Prostate gland (tissue), 2 donors: ENCODE results near the gene CAPN3. TPM values are rescaled to one million over a fixed set of nuclear protein-coding genes. Genes with fewer than 3 reads are reported as not detected.
A peak's percentile ranks its signal among the peaks of the same experiment; 100 is the strongest.

ENCODE experiments used
- DNase-seq: peaks from one replicate; pipeline ENCODE4 v3.0.0-alpha.2; 2019; ENCODE audit warnings: low spot score
- H3K27ac ChIP-seq, 2 donors: fragments of 200-600 bp; sonication (generic); 2 replicates each; pipeline ENCODE4 v1.5.1; 2017 to 2019
- H3K27me3 ChIP-seq: fragments of 200-600 bp; sonication (generic); replicated peaks from 2 replicates; pipeline ENCODE4 v1.5.1; 2019; ENCODE audit not compliant: insufficient read depth
- H3K36me3 ChIP-seq, 2 donors: fragments of 200-600 bp; sonication (generic); 1 replicate in 1 of 2; 2 replicates in 1 of 2; pipeline versions ENCODE4 v1.5.1 to v1.8.1; 2017 to 2019
- H3K4me1 ChIP-seq: fragments of 200-600 bp; sonication (generic); replicated peaks from 2 replicates; pipeline ENCODE4 v1.5.1; 2019
- H3K4me3 ChIP-seq, 2 donors: fragments of 200-600 bp; sonication (generic); 2 replicates each; pipeline ENCODE4 v1.5.1; 2017 to 2019
- H3K9me3 ChIP-seq: fragments of 200-600 bp; sonication (generic); 2 replicates; pipeline ENCODE4 v1.5.1; 2017
- CTCF ChIP-seq, 4 experiments: fragments of 200-600 bp in 2 of 4; fragments of 450-650 bp in 2 of 4; sonication (generic) in 2 of 4; IDR thresholded peaks; 1 replicate in 3 of 4; 2 replicates in 1 of 4; pipeline ENCODE4 v1.5.1; 2016 to 2019; ENCODE audit warnings: antibody characterized with exemption in 4 of 4, mild to moderate bottlenecking in 2 of 4, moderate library complexity in 2 of 4
- POLR2A ChIP-seq: fragments of 450-650 bp; IDR thresholded peaks from one replicate; pipeline ENCODE4 v1.6.1; 2016; ENCODE audit warnings: antibody characterized with exemption, mild to moderate bottlenecking
- POLR2AphosphoS5 ChIP-seq: sonication (generic); formaldehyde crosslinking; IDR thresholded peaks from one replicate; pipeline ENCODE4 v1.6.1; 2017; ENCODE audit warnings: antibody characterized with exemption
- WGBS: methylation state at CpG from one replicate; pipeline ENCODE4 v1.1.5; 2018; 5-methylcytosine and 5-hydroxymethylcytosine counted together
- intact Hi-C: fragments of 100-400 bp; cut with DNase I; formaldehyde crosslinking; loops from one replicate; pipeline ENCODE4 v1.14.2; 2022
- total RNA-seq, 2 donors: library from RNA; depleted of rRNA; stranded (reverse); fragments of >200 nt; gene quantifications; one replicate each; pipeline ENCODE4 v1.1.0, GENCODE V29; 2016

Gene CAPN3
- total RNA-seq, 2 donors from 2014 or later = 5.3 to 15.1 TPM

DNA sequence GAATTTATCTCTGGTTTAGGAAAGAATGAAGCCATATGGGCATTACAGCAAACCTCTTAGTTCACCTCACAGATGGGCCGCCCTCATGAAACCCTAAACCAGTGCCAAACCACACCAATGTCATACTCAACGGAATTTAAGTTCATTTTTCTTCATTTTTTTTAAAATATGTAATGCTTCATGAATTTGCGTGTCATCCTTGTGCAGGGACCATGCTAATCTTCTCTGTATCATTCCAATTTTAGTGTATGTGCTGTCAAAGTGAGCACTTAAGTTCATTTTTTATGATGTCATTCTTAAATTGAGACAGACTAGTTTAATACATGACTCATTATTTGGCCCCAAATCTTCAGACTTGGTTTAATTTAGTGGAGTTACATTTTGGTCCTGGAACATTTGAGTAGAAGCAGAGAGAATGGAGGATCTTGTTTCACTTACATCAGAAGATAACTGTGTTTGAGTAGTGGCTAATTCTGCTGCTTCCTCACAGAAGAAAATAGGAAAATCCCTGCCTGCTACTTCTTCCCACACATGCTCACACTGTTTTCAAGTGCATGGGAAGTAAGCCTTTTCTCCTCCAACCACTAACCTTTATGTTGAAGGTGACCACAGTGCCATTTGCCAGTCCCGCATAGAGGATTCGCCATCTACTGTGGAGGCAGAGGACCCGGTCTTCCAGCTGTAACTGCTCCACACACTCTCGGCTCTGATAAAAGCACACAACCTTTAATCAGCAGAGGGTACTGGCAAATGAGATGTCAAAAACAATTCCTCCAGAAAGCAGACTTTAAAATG is 68.3 kb downstream of the CAPN3 start:
- Histone ChIP-seq H3K4me1 (no peaks in the 10 kb centered on the region), H3K9me3 (no peaks in the 10 kb centered on the region), H3K27ac (no peak overlapping the region), H3K27me3 (no peaks in the 10 kb centered on the region), H3K4me3 (no peak overlapping the region), H3K36me3 (peaks cover 6 to 15% of the 10 kb centered on the region in 2 donors)
- 83% methylated on average over 7 of the region's 7 CpGs for WGBS
- no peak for DNase-seq
- no peak for TF ChIP-seq POLR2A
- no peak for TF ChIP-seq POLR2AphosphoS5
- intact Hi-C loops = no loop called here

DNA sequence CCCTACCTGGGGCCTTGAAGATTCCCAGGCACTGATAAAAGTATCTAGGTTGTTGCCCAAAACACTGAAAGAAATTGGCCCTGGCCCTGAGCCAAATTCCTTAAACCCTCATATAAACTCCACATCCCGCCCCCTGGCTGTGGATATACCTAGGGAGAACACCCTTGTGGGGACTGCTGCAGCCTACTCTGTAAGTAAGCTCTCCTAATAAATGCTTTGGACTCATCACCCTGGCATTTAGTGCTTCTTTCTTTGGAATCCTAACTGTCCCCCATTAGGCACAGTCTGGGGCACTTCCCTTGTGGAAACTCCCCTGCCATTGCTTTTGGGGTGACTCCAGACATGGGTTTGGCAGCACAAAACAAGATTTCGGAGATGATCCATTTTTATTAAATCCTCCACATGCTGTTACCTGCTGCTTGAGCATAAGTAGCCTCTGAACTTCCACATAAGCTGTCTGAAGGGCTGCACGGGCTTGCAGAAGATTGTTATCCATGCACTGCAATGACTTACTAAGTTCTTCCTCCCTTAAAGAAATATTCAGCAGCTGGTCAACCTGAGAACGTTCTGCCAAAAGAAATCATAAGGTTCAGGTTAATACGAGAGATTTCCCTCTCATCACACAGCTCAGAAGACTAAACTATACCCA is 85.2 kb downstream of the CAPN3 start:
- Histone ChIP-seq H3K4me1 (no peaks in the 10 kb centered on the region), H3K9me3 (no peaks in the 10 kb centered on the region), H3K27me3 (no peaks in the 10 kb centered on the region), H3K36me3 (peaks cover 0 to 5% of the 10 kb centered on the region in 2 donors), H3K27ac (no peak overlapping the region), H3K4me3 (no peak overlapping the region)
- no peak for TF ChIP-seq CTCF (IDR thresholded peaks at IDR 0.05)
- peak; percentile 12 for TF ChIP-seq POLR2AphosphoS5
- no peak for TF ChIP-seq POLR2A
- WGBS = 38% methylated on average over 5 of the region's 5 CpGs
- intact Hi-C loops = no loop called here
- DNase-seq = peak; percentile 42

GRCh38 chr15:42445551-42445950 is 86.2 kb downstream of the CAPN3 start:
- Histone ChIP-seq H3K4me3 (no peak overlapping the region), H3K9me3 (no peaks in the 10 kb centered on the region), H3K4me1 (no peaks in the 10 kb centered on the region), H3K27me3 (no peaks in the 10 kb centered on the region), H3K36me3 (peaks cover 0 to 6% of the 10 kb centered on the region in 2 donors), H3K27ac (no peak overlapping the region)
- no peak for DNase-seq
- intact Hi-C loops = no loop called here
- TF ChIP-seq POLR2A (no peak), POLR2AphosphoS5 (no peak), CTCF (IDR thresholded peaks at IDR 0.05) (no peak)

GRCh38 chr15:42447599-42447998 is 88.3 kb downstream of the CAPN3 start:
- Histone ChIP-seq H3K9me3 (no peaks in the 10 kb centered on the region), H3K36me3 (peaks cover 0 to 15% of the 10 kb centered on the region in 2 donors), H3K4me1 (no peaks in the 10 kb centered on the region), H3K27me3 (no peaks in the 10 kb centered on the region), H3K27ac (no peak overlapping the region), H3K4me3 (no peak overlapping the region)
- intact Hi-C loops = no loop called here
- DNase-seq = no peak
- TF ChIP-seq POLR2AphosphoS5 = no peak
- WGBS = 94% methylated on average over 2 of the region's 2 CpGs

GRCh38 chr15:42448281-42448680 is 89.0 kb downstream of the CAPN3 start:
- no peaks in the 10 kb centered on the region for H3K27me3 ChIP-seq
- H3K27ac ChIP-seq = no peak overlapping the region
- no peak overlapping the region for H3K4me3 ChIP-seq
- no peaks in the 10 kb centered on the region for H3K9me3 ChIP-seq
- DNase-seq = no peak
- no peaks in the 10 kb centered on the region for H3K4me1 ChIP-seq
- intact Hi-C loops = no loop called here
- TF ChIP-seq CTCF (IDR thresholded peaks at IDR 0.05) = no peak
- no peak for TF ChIP-seq POLR2A
- TF ChIP-seq POLR2AphosphoS5 = no peak
- 96% methylated on average over 6 of the region's 6 CpGs for WGBS
- peaks cover 0 to 15% of the 10 kb centered on the region in 2 donors for H3K36me3 ChIP-seq
